ENCODE measurements around the gene NLK.
"Not testable (repeated sequence)": the region's sequence is repeated elsewhere in the genome, so short reads cannot be mapped to it uniquely, and the experiment has no call there.

Gene NLK

DNA sequence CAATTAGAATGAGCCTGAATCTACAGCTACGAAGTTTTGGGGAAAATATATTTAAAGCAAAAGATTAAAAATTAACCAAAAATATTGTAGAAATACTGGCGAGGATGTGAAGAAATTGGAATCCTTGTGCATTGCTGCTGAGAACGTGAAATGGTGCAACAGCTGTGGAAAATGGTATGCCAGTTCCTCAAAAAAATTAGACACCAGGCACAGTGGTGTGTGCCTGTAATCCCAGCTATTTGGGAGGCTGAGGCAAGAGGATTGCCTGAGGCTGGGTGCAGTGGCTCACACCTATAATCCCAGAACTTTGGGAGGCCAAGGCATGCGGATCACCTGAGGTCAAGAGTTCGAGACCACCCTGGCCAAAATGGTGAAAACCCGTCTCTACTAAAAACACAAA lies 156.6 kb downstream of the NLK start:
- DNase-seq (ENCODE audit: low read depth): no peak

DNA sequence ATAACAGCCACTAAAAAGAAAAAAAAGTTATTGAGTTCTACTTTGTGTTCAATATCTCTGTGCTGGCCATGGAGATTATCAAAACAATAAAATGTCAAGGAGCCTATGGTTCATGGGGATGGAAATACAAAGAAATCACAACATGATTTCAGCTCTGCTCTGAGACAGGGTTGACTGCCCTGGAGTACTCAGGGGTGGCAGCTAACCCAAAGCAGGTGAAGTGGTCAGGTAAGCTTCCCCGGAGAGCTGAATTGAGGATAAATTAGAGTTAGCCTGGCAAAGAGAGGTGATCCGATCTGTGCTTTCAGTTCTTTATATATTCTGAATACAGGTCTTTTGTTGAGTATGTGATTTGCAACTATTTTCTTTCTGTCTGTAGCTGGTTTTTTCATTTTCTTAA lies 157.3 kb downstream of the NLK start:
- DNase-seq (ENCODE audit: low read depth): no peak

DNA sequence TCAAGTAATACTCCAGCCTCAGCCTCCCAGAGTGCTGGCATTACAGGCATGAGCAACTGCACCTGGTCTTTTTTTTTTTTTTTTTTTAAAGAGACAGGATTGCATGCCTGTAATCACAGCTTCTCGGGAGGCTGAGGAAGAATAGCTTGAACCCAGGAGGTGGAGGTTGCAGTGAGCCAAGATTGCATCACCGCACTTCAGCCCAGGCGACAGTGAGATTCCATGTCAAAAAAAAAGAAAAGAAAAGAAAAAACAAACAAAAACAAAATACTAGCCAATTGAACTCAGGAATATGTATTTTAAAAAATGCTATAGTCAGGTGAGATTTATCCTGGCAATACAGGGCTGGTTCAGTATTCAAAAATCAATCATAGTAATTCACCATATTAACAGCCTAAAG lies 158.8 kb downstream of the NLK start:
- DNase-seq (ENCODE audit: low read depth): no peak

DNA sequence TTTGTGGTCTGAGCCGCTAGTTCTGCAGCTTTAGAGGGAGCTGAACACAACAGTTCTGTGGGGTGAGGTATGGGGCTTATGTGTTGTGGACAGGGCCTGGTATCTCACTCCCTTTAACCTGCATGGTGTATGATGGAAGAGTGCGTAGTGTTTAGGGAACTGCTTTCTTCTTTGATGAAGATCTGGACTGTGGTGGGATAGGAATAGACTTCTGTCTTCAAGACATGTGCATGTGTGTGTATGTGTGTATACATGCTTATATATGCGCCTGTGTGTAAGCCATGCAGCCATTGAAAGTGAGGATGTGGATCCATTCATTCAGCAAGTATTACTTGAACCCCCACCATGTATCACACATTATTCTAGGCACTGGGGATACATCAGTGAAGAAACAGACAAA lies 161.8 kb downstream of the NLK start:
- no peak for DNase-seq (ENCODE audit: low read depth)

DNA sequence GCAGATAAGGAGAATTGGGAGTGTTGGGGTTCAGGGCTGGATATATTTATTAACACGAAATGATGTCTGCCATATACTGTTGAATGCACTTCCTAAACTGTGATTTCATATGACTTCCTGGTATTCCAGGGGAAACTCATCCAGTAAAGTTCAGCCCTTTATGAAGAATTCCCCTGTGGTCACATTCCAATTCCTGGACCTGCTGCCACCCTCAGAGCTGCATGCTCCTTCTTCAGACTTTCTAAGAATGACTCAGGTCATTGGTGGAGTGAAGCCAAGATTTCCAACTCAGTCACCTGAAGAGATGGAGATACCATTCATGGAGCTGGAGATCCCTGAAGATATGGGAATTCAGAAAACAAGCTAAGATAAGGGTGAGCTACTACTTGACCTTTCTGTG lies 162.3 kb downstream of the NLK start:
- no peak for DNase-seq (ENCODE audit: low read depth)

DNA sequence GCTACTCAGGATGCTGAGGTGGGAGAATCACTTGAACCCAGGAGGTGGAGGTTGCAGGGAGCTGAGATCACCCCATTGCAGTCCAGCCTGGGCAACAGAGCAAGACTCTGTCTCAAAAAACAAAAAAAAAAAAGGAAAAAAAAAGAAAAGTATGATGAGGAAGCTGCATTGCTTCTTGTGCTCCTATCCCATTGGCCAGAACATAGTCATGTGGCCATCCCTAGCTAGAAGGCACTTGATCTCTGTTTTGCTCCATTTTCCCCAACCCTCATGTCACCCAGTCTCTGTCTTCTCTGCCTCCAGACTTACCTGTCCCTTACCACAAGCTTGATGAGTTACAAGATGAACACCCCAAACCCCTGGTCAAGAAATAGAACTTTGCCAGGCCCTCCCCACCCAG lies 163.8 kb downstream of the NLK start:
- DNase-seq (ENCODE audit: low read depth): no peak

DNA sequence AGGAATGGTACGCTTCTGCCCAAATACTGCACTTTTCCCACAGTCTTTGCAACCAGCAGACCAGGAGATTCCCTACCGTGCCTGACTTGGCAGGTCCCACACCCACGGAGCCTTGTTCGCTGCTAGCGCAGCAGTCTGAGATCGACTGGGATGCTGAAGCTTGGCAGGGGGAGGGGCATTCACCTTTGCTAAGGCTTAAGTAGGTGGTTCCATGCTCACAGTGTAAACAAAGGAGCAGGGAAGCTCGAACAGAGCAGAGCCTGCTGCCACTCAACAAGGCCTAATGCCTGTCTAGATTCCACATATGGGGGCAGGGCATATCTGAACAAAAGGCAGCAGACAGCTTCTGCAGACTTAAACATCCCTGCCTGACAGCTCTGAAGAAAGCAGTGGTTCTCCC lies 169.3 kb downstream of the NLK start:
- no peak for DNase-seq (ENCODE audit: low read depth)

DNA sequence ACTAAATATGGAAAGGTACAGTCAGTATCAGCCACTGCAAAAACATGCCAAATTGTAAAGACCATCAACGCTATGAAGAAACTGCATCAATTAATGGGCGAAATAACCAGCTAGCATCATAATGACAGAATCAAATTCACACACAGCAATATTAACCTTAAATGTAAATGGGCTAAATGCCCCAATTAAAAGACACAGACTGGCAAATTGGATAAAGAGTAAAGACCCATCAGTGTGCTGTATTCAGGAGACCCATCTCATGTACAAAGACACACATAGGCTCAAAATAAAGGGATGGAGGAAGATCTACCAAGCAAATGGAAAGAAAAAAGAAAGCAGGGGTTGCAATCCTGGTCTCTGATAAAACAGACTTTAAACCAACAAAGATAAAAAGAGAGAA lies 171.1 kb downstream of the NLK start:
- not testable (repeated sequence) for DNase-seq (ENCODE audit: low read depth)

DNA sequence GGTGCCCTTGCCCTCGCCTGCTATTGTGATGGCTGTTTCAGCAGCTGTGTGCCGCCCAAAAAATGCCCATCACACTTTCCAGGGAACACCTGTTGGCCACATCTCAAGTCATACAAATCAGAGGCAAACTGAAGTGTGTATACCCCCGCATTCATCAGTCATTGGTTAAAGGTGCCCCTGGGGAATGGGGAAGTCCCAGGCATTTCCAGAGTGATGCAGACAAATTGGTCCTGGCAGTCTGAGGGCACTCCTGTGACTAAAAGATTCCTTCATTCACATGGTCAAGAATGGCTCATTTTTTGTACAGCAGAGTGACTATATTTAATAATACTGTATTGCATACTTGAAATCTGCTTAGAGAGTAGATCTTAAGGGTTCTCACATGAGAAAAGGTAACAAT lies 173.6 kb downstream of the NLK start:
- no peak for DNase-seq (ENCODE audit: low read depth)

DNA sequence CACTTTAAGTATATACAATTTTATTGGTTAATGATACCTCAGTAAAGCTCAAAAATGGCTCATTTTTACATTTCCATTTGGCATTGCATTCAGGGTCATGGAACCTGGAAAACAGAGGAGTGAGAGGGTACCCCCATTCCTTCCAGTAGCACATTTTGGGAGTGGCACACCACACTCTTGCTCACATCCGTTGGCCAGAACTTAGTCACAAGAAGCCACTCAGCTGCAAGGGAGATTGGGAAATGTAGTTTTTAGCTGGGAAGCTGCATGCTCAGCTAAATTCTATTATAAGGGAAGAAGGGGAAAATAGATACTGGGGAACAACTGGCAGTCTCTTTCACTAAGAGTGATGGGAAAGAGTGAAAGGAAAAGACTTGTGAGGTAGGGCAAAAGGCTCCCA lies 174.1 kb downstream of the NLK start:
- no peak for DNase-seq (ENCODE audit: low read depth)

DNA sequence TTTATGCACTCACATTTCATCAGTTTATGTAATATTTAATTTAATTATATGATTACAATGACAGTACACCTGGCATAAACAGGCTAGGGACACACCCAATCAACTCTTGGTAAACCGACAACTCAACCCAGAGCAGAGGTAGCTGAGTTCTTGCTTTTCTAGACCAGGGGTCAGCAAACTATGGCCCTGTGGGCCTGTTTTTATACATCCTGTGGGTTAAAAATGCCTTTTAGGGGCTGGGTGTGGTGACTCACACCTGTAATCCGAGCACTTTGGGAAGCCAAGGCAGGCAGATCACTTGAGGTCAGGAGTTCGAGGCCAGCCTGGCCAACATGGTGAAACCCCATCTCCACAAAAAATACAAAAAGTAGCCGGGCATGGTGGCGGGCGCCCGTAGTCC lies 177.3 kb downstream of the NLK start:
- no peak for DNase-seq (ENCODE audit: low read depth)

DNA sequence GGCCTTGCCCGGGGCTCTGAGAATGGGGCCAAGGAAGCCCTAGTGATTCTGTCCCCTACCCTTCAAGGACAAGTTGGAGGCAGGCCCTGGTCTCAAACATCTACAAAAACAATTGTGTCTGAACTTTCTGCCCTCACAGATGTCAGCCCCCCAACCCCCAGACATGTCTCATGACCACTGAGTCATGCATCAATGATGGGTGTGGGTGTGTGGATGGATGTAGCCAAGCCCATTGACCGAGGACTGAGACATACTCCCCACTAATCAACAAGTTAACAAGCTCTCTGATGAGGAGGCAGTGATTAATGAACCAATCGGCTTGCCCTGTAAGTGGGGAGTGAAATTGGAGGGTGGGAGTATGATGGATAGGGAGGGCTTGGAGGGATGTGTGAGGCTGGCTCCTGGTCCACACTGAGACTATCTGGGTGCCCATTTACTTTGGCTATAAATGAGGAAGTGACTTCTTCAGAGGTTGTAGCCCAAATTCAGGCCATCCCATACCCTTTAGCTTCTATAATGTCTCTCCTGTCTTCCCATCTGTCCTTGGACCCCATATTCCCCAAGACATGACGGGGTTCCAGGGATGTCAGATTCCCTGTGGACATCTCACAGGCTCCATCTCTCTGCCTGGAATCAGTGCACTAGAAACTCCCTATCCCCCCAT lies 179.4 kb downstream of the NLK start:
- no peak for DNase-seq (ENCODE audit: low read depth)

DNA sequence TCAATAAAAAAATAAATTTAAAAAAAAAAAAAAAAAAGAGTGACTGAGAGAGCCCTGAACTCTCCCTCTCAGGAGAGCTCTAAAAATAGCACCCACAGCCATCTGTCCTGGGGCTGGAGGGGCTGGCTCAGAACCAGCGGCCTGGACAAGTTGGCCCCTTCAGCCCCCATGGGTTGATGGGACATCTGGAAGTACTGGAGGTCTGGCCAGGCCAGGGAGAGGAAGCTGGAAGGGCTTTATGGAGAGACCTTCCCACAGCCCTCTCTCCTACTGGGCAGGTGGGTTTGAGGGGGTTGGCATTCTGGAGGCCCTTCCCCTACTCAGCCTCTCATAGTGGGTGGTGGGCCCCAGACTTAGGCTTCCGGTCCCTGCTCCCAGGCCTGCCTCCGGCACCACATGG lies 182.8 kb downstream of the NLK start:
- no peak for DNase-seq (ENCODE audit: low read depth)

DNA sequence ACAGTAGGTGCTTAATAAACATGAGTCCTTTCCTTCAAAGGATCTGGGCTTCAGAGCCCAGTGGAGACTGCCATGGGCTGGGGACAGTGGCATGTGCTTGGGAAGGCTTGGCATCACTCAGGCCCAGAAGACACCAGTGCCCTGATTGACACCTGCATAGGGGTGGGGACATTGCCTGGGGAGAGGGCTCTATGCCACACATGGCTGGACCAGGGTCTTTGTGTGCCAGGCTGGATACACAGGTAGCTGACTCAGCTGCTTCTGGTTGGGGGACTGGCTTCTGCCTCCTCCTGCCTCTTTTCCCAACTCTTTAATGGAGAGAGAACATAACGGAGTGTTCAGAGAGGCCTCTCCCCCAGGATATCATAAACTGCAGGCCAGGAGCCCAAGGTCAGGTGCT lies 183.4 kb downstream of the NLK start:
- DNase-seq (ENCODE audit: low read depth): no peak

DNA sequence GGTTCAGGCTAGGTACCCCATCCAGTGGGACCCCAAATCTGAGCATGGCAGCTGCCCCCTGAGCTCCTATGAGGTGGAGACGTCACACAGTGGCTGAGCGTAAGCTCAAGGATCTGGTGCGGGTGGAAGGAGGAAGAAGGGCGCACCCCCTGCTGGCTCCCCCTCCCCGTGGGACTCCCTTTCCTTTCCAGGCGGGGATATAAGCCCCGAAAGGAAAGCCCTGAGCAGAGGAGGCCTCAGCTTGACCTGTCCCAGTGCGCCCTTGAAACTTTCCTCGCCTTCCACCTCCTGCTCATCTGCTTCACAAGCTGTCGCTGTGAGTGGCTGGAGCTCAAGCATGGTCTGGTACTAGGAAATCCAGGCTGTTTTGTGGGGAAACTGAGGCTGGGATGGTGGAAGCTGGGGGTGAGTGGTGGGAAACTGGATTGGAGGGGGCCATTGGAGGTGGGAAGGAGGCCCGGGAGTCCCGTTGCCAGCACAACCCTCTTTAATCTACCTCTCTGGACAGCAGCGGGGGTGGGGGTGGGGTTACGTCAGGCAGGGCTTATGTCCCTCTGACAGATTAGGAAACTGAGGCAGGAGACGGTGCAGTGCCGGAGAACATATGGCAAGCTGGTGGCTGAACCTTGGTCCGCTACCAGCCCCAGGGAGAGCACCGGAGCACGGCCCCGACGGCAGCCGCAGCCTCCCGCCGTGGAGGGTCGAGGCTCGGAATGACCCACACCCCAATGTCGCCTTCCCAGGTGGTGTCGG lies 184.3 kb downstream of the NLK start:
- DNase-seq (ENCODE audit: low read depth): no peak

DNA sequence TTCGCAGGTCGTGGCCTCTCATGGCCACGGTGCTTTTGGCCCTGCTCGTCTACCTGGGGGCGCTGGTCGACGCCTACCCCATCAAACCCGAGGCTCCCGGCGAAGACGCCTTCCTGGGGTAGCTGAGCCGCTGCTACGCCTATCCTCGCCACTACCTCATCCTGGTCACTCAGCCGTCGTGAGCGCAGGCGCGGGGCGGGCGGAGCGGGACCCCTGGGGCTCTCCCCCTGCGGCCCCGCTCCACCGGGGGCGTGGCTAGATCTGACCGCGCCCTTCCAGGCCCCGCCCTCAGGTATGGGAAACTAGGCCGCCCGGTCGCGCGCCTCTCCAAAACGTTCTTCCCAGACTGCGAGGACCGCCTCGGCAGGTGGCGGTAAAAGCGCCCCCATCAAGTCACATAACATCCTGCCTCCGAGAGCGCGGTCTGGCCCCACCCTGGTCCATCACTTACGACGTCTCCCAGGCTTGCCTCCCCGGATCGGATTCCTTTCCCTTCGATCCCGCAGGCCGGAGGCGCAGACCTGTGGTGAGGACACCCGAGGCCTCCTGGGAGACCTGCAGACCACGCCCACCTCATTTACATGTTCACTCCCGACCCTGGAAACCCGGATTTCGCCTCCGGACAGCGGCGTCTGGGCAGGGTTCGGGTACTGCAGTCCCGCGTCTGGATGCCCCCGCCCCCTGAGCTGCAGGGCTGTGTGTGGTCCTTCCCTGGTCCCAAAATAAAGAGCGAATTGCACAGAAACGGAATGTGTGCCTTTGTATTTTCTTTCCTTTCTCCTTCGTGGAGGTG lies 185.0 kb downstream of the NLK start:
- DNase-seq (ENCODE audit: low read depth): no peak

DNA sequence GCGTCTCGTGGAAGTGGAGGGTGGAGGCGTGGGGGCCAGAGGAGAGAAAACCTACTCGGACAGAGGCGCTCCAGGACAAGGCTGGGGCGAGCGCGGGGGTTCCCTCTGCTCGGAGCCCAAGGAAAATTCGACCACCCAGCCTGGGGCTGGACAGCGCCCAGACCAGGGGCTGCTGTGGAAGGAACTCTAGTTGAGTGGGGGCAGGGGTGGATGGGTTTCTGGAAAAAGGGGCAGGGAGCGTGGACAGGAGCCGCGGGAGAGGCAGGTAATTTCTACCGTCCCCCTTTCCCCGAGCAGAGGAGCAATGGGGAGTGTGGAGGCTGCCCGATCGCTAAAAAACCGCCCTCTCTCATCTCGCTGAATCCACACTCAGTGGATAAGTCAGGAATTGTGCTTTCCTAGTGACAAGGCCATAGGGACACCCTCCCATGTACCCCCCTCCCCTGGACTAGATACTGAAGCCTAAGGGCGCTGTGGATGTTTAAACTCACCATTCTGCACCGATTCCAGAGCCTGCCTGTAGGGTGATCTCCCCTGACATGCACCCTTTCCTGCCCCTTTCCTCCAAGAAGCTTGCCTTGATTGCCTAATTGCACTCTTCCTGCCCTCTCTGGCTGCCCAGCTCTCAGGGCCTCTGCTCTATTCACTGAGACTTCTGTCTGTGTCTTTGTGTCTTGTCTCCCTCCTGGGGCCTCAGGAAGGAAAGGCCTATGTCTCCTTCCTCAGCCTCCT lies 185.8 kb downstream of the NLK start:
- DNase-seq (ENCODE audit: low read depth): no peak

DNA sequence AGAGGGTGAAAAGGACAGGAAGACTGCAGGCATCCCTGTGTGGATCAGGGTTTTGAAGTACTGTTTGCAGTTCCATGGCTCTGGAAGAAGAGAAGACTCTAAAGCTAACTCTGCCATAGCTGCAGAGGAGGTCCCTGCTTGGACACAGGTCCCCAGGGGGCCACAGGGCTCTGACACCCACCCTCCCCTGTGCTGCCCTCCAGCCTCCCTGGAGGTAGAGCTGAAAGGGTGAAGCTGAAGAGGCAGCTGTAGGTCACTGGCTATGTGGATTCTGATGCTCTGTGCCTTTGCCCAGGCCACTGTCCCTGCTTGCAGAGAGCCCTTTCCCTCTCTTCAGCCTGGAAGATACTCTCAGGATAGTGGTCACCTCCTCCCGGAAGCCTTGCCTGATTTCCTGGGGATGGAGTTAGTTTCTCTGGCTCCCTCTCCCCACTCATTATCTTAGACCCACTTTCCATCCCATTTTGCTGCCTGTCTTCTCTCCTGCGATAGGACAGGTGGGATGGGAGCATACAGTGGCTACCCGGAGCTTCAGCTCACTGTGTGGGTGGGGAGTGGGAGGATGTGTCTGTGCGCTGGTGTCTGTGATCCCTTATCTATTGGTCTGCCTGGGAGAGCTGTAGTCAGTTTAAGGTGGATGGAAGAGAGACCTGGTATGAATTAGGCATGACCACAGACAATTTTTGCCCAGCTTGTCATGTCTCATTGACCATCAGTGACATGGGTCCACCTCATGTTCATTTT lies 186.7 kb downstream of the NLK start:
- DNase-seq (ENCODE audit: low read depth): no peak

DNA sequence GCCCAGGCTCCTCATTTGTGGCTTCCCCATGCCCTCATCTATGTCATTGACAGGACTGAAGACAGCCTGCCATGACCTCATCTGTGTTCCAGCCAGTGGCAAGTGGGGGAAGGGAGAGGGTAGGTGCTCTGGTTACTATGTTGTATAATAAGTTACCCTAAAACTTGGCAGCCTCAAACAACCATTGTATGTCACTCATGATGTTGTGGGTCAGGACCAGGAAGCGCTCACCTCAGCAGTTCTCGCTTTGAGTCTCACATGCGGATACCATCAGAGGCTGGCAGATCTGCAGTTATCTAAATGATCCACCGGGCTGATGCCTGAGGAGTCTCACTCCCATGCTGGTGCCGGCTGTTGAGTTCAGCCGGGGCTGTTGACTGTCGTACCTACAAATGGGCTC lies 187.5 kb downstream of the NLK start:
- no peak for DNase-seq (ENCODE audit: low read depth)

DNA sequence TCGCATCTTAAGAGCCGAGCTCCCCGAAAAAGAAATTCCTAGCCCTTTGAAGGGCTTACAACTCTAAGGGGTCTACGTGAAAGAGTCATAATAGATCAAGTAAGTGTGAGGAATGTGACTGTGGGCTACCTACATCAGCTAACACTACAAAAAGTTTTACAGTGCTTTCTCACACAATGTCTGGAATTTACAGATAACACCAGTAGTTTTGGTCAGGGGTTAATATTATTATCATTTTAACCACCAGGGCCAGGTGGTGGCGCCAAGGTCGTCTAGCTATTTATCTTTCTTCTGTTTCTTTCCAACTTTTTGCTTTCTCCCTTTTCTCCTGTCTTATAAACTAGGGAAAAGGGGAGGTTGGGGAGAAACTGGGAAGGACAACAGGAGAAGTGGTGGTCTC lies 188.1 kb downstream of the NLK start:
- DNase-seq (ENCODE audit: low read depth): not testable (repeated sequence)

DNA sequence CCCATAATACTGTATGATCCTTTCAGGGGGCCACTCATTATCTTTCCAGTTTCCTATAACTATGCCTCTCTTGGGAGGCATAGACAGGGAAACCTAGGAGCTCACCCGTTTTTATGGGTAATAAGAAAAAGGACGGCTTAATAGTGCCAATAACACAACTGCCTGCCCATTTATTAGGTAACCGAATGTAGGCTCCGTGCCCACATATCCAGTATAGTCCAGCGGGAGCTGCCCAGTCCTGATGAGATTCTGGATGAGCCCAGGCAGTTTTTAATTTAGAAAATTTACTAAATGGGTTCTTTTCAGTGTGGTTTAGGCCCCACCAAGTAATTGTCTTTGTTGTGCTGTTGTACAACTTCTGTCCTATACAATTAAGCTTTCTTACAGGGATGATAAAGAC lies 189.1 kb downstream of the NLK start:
- DNase-seq (ENCODE audit: low read depth): not testable (repeated sequence)
